H9 (cell line): ENCODE data around the gene TMEM108. TPM values are rescaled to one million over a fixed set of nuclear protein-coding genes. Genes with fewer than 3 reads are reported as not detected.

Experiments used
- DNase-seq: peaks from one replicate; pipeline ENCODE4 v3.0.0-alpha.2; 2017
- H2AFZ ChIP-seq: one replicate; pipeline ENCODE4 v1.6.1; 2013; ENCODE audit warnings: mild to moderate bottlenecking, low read length, control low read depth, moderate library complexity
- H2AK5ac ChIP-seq: 2 replicates; pipeline ENCODE4 v1.6.1; 2013; ENCODE audit warnings: low read length, control low read depth, mixed read lengths; ENCODE audit not compliant: insufficient read length
- H2BK120ac ChIP-seq: one replicate; pipeline ENCODE4 v1.6.1; 2013; ENCODE audit warnings: low read depth, mild to moderate bottlenecking, low read length, control low read depth, inconsistent platforms; ENCODE audit not compliant: poor library complexity, severe bottlenecking
- H2BK12ac ChIP-seq: 2 replicates; pipeline ENCODE4 v1.6.1; 2013; ENCODE audit warnings: low read length, control low read depth, mixed read lengths, low read depth; ENCODE audit not compliant: insufficient read length
- H2BK15ac ChIP-seq: 2 replicates; pipeline ENCODE4 v1.6.1; 2013; ENCODE audit warnings: low read depth, low read length, control low read depth
- H2BK20ac ChIP-seq: one replicate; pipeline ENCODE4 v1.6.1; 2013; ENCODE audit warnings: low read depth, mild to moderate bottlenecking, low read length, control low read depth, inconsistent platforms; ENCODE audit not compliant: poor library complexity, severe bottlenecking
- H2BK5ac ChIP-seq: 2 replicates; pipeline ENCODE4 v1.6.1; 2013; ENCODE audit warnings: low read length, control low read depth, mixed read lengths; ENCODE audit not compliant: insufficient read length
- H3K14ac ChIP-seq: 2 replicates; pipeline ENCODE4 v1.6.1; 2013; ENCODE audit warnings: low read length, control low read depth; ENCODE audit not compliant: insufficient read depth
- H3K18ac ChIP-seq: 2 replicates; pipeline ENCODE4 v1.6.1; 2013; ENCODE audit warnings: low read depth, mild to moderate bottlenecking, mixed read lengths, low read length, control low read depth; ENCODE audit not compliant: insufficient read length
- H3K23ac ChIP-seq: 2 replicates; pipeline ENCODE4 v1.6.1; 2013; ENCODE audit warnings: low read length, control low read depth, mixed read lengths, low read depth; ENCODE audit not compliant: insufficient read length
- H3K23me2 ChIP-seq: 2 replicates; pipeline ENCODE4 v1.6.1; 2013; ENCODE audit warnings: low read depth, mild to moderate bottlenecking, mixed read lengths, low read length, control low read depth; ENCODE audit not compliant: insufficient read length, poor library complexity, severe bottlenecking
- H3K27ac ChIP-seq: 2 replicates; pipeline ENCODE4 v1.5.1; 2013; ENCODE audit warnings: low read length, control low read depth, mixed read lengths, low read depth; ENCODE audit not compliant: insufficient read length
- H3K27me3 ChIP-seq: 2 replicates; pipeline ENCODE4 v1.6.1; 2013; ENCODE audit warnings: low read length, control low read depth, inconsistent platforms; ENCODE audit not compliant: insufficient read depth
- H3K4ac ChIP-seq: 2 replicates; pipeline ENCODE4 v1.6.1; 2013; ENCODE audit warnings: low read depth, mild to moderate bottlenecking, control low read depth, inconsistent platforms, low read length, moderate library complexity
- H3K4me1 ChIP-seq: 2 replicates; pipeline ENCODE4 v1.6.1; 2013; ENCODE audit warnings: low read length, control low read depth, inconsistent platforms; ENCODE audit not compliant: insufficient read depth
- H3K4me2 ChIP-seq: 2 replicates; pipeline ENCODE4 v1.6.1; 2013; ENCODE audit warnings: low read length, control low read depth, mixed read lengths; ENCODE audit not compliant: insufficient read length, insufficient read depth
- H3K56ac ChIP-seq: 2 replicates; pipeline ENCODE4 v1.6.1; 2013; ENCODE audit warnings: low read depth, mild to moderate bottlenecking, mixed read lengths, low read length, control low read depth; ENCODE audit not compliant: insufficient read length
- H3K79me1 ChIP-seq: 2 replicates; pipeline ENCODE4 v1.6.1; 2013; ENCODE audit warnings: low read depth, mild to moderate bottlenecking, moderate library complexity, low read length, control low read depth, inconsistent platforms; ENCODE audit not compliant: insufficient read depth, poor library complexity, severe bottlenecking
- H3K79me2 ChIP-seq: 2 replicates; pipeline ENCODE4 v1.6.1; 2013; ENCODE audit warnings: low read length, control low read depth, inconsistent platforms; ENCODE audit not compliant: insufficient read depth
- H3K9ac ChIP-seq: 2 replicates; pipeline ENCODE4 v1.6.1; 2013; ENCODE audit warnings: low read length, control low read depth, mixed read lengths; ENCODE audit not compliant: insufficient read length; ENCODE audit errors: extremely low read depth
- H3K9me3 ChIP-seq: one replicate; pipeline ENCODE4 v1.6.1; 2013; ENCODE audit warnings: low read depth, low read length, inconsistent platforms; ENCODE audit not compliant: control insufficient read depth
- H3T11ph ChIP-seq: one replicate; pipeline ENCODE4 v1.6.1; 2013; ENCODE audit warnings: mild to moderate bottlenecking, low read length, control low read depth, inconsistent platforms
- H4K20me1 ChIP-seq: one replicate; pipeline ENCODE4 v1.6.1; 2013; ENCODE audit not compliant: control insufficient read depth, insufficient read length, insufficient read depth
- H4K5ac ChIP-seq: 2 replicates; pipeline ENCODE4 v1.6.1; 2013; ENCODE audit warnings: low read depth, mild to moderate bottlenecking, mixed read lengths, low read length, control low read depth; ENCODE audit not compliant: insufficient read length
- H4K8ac ChIP-seq: replicated peaks from 2 replicates; pipeline ENCODE4 v1.6.1; 2013; ENCODE audit warnings: low read length, control low read depth, mixed read lengths, low read depth; ENCODE audit not compliant: insufficient read length
- H4K91ac ChIP-seq: 2 replicates; pipeline ENCODE4 v1.6.1; 2013; ENCODE audit warnings: low read depth, mild to moderate bottlenecking, moderate library complexity, mixed read lengths, low read length, control low read depth; ENCODE audit not compliant: insufficient read length
- H3K27ac Mint-ChIP-seq, 3 experiments: 2 replicates in 2 of 3; 3 replicates in 1 of 3; pipeline ENCODE4 v1.8.0; 2020 to 2021; ENCODE audit warnings: mixed read lengths in 3 of 3, mild to moderate bottlenecking in 1 of 3, moderate library complexity in 1 of 3
- H3K27me3 Mint-ChIP-seq: 2 replicates; pipeline ENCODE4 v1.8.0; 2021; ENCODE audit warnings: low read depth, mild to moderate bottlenecking, moderate library complexity, mixed read lengths
- H3K36me3 Mint-ChIP-seq, 3 experiments: 2 replicates in 2 of 3; 3 replicates in 1 of 3; pipeline ENCODE4 v1.8.0; 2020 to 2021; ENCODE audit warnings: low read depth in 3 of 3, mixed read lengths in 3 of 3; ENCODE audit not compliant: insufficient read depth in 1 of 3
- H3K4me1 Mint-ChIP-seq, 2 experiments: 2 replicates each; pipeline ENCODE4 v1.8.0; 2020; ENCODE audit warnings: mixed read lengths in 2 of 2
- H3K4me3 Mint-ChIP-seq, 2 experiments: 2 replicates in 1 of 2; 3 replicates in 1 of 2; pipeline ENCODE4 v1.8.0; 2020 to 2021; ENCODE audit warnings: mild to moderate bottlenecking in 2 of 2, mixed read lengths in 2 of 2, moderate library complexity in 1 of 2
- H3K9me3 Mint-ChIP-seq, 2 experiments: 2 replicates in 1 of 2; 3 replicates in 1 of 2; pipeline ENCODE4 v1.8.0; 2020; ENCODE audit warnings: mild to moderate bottlenecking in 2 of 2, mixed read lengths in 2 of 2, moderate library complexity in 1 of 2
- CTCF ChIP-seq: fragments of 200-600 bp; sonication (generic); conservative IDR thresholded peaks from 3 replicates; pipeline ENCODE4 v1.8.0; 2021; ENCODE audit warnings: antibody characterized with exemption, mild to moderate bottlenecking
- whole genome bisulfite sequencing: extraction: QIAGEN DNeasy Blood & Tissue Kit; methylation state at CpG from one replicate; pipeline ENCODE4 v1.1.7; 2013; ENCODE audit warnings: missing lambda C conversion rate, low lambda C conversion rate, mixed read lengths; ENCODE audit not compliant: insufficient read length; ENCODE audit errors: extremely low coverage; 5-methylcytosine and 5-hydroxymethylcytosine counted together
- total RNA-seq: library from RNA; stranded (reverse); gene quantifications from 2 replicates; pipeline ENCODE4 v1.2.1, GENCODE V29; 2021

The TMEM108 gene
- total RNA-seq, 1 experiment from 2014 or later = 5.0 TPM

- H2AFZ ChIP-seq = no peak overlapping the region
- no peaks in the 10 kb centered on the region for H3K79me1 ChIP-seq
- H3K79me2 ChIP-seq = no peaks in the 10 kb centered on the region
- no peak for TF ChIP-seq CTCF
- no peak overlapping the region for H3K4ac ChIP-seq
- H3K27me3 ChIP-seq = no peaks in the 10 kb centered on the region
- H2BK20ac ChIP-seq = no peak overlapping the region
- H3K4me1 ChIP-seq = no peaks in the 10 kb centered on the region
- no peak overlapping the region for H3T11ph ChIP-seq
- H4K8ac ChIP-seq = no peak overlapping the region
- Mint-ChIP-seq H3K4me1 (peaks cover 0 to 3% of the 10 kb centered on the region in 2 experiments; a peak in 2 of 4 replicates), H3K27ac (no peak overlapping the region), H3K9me3 (no peaks in the 10 kb centered on the region), H3K4me3 (no peak overlapping the region), H3K27me3 (no peaks in the 10 kb centered on the region), H3K36me3 (peaks cover 2 to 5% (median 5%) of the 10 kb centered on the region in 3 experiments; a peak in 3 of 7 replicates)
- H3K4me2 ChIP-seq = no peak overlapping the region
- H2BK12ac ChIP-seq = no peak overlapping the region
- H4K20me1 ChIP-seq = no peaks in the 10 kb centered on the region
- H3K9me3 ChIP-seq = no peaks in the 10 kb centered on the region
- H2BK5ac ChIP-seq = no peak overlapping the region
- no peak overlapping the region for H3K56ac ChIP-seq
- no CpG with 5 or more reads among the region's 4 CpGs for WGBS
- no peak overlapping the region for H3K14ac ChIP-seq
- no peak overlapping the region for H3K18ac ChIP-seq
- no peak for DNase-seq
- no peak overlapping the region for H3K23ac ChIP-seq
- H2BK120ac ChIP-seq = no peak overlapping the region
- H2BK15ac ChIP-seq = no peak overlapping the region
- H2AK5ac ChIP-seq = no peak overlapping the region
- H4K5ac ChIP-seq = no peak overlapping the region
- no peak overlapping the region for H4K91ac ChIP-seq
- no peak overlapping the region for H3K9ac ChIP-seq
- H3K27ac ChIP-seq = no peak overlapping the region
- no peaks in the 10 kb centered on the region for H3K23me2 ChIP-seq
These were observed 352.5 kb downstream of the TMEM108 start for GRCh38 chr3:133390715-133391114.
